ENCODE data around the gene TMEM87B.

DNA sequence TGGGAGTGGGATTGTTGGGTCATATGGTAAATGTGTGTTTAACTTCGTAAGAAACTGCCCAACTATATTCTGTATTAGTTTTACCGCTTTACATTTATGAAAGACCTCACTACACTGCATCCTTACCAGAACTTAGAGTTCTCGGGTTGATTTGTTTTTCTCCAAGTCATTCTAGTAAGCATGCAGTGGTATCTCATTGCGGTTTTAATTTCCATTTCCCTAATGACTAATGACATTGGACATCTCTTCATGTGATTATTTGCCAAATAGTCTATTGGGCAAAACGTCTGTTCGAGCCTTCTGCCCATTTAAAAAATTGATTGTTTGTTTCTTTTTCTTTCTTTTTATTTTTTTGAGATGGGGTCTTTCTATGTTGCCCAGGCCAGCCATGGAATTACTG is 89.9 kb downstream of the TMEM87B start:
- TF ChIP-seq, protein P1, sequence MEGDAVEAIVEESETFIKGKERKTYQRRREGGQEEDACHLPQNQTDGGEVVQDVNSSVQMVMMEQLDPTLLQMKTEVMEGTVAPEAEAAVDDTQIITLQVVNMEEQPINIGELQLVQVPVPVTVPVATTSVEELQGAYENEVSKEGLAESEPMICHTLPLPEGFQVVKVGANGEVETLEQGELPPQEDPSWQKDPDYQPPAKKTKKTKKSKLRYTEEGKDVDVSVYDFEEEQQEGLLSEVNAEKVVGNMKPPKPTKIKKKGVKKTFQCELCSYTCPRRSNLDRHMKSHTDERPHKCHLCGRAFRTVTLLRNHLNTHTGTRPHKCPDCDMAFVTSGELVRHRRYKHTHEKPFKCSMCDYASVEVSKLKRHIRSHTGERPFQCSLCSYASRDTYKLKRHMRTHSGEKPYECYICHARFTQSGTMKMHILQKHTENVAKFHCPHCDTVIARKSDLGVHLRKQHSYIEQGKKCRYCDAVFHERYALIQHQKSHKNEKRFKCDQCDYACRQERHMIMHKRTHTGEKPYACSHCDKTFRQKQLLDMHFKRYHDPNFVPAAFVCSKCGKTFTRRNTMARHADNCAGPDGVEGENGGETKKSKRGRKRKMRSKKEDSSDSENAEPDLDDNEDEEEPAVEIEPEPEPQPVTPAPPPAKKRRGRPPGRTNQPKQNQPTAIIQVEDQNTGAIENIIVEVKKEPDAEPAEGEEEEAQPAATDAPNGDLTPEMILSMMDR (IDR thresholded peaks at IDR 0.05), result no peak
- TF ChIP-seq POLR2A (IDR thresholded peaks at IDR 0.05), result no peak

Measured in thyroid gland (tissue), 4 donors.